ENCODE measurements around the gene TPGS2.

- TF ChIP-seq, protein P1, sequence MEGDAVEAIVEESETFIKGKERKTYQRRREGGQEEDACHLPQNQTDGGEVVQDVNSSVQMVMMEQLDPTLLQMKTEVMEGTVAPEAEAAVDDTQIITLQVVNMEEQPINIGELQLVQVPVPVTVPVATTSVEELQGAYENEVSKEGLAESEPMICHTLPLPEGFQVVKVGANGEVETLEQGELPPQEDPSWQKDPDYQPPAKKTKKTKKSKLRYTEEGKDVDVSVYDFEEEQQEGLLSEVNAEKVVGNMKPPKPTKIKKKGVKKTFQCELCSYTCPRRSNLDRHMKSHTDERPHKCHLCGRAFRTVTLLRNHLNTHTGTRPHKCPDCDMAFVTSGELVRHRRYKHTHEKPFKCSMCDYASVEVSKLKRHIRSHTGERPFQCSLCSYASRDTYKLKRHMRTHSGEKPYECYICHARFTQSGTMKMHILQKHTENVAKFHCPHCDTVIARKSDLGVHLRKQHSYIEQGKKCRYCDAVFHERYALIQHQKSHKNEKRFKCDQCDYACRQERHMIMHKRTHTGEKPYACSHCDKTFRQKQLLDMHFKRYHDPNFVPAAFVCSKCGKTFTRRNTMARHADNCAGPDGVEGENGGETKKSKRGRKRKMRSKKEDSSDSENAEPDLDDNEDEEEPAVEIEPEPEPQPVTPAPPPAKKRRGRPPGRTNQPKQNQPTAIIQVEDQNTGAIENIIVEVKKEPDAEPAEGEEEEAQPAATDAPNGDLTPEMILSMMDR (IDR thresholded peaks at IDR 0.05 in 2 of 3, conservative IDR thresholded peaks at IDR 0.05 in 1 of 3; ENCODE audit: borderline replicate concordance in 1 of 3, insufficient read depth in 1 of 3, low read depth in 2 of 3, low read length in 2 of 3) = no peak
- TF ChIP-seq POLR2A (IDR thresholded peaks at IDR 0.05; ENCODE audit: borderline replicate concordance, extremely low read depth, insufficient read depth, insufficient read length) (no peak), SRF (IDR thresholded peaks at IDR 0.05; ENCODE audit: low read depth) (no peak), YY1 (IDR thresholded peaks at IDR 0.05; ENCODE audit: extremely low read depth, insufficient replicate concordance, low read depth, low read length) (no peak), POLR2AphosphoS5 (IDR thresholded peaks at IDR 0.05; ENCODE audit: low read depth, low read length) (no peak), MAX (IDR thresholded peaks at IDR 0.05) (no peak), EZH2 (IDR thresholded peaks at IDR 0.05) (no peak), JUND (IDR thresholded peaks at IDR 0.05) (no peak), SP1 (IDR thresholded peaks at IDR 0.05; ENCODE audit: low read depth) (no peak), CEBPB (IDR thresholded peaks at IDR 0.05; ENCODE audit: low read depth) (no peak), ZNF274 (IDR thresholded peaks at IDR 0.05; ENCODE audit: low read depth, low read length) (no peak), SIN3A (IDR thresholded peaks at IDR 0.05; ENCODE audit: low read depth) (no peak)
These were observed 19.8 kb upstream of the TPGS2 start for GRCh38 chr18:36848609-36849008.

Measured in HCT116 (cell line).